HG02852 (cell line): ENCODE data around the gene CETP.
"Not testable (repeated sequence)": the region's sequence is repeated elsewhere in the genome, so short reads cannot be mapped to it uniquely, and the experiment has no call there.

Experiments used
- ATAC-seq: cut with Tn5 transposase; IDR thresholded peaks from one replicate; pipeline ENCODE4 v1.9.1; 2021; ENCODE audit warnings: mild to moderate bottlenecking, moderate library complexity; ENCODE audit not compliant: unreplicated experiment

CETP gene

DNA sequence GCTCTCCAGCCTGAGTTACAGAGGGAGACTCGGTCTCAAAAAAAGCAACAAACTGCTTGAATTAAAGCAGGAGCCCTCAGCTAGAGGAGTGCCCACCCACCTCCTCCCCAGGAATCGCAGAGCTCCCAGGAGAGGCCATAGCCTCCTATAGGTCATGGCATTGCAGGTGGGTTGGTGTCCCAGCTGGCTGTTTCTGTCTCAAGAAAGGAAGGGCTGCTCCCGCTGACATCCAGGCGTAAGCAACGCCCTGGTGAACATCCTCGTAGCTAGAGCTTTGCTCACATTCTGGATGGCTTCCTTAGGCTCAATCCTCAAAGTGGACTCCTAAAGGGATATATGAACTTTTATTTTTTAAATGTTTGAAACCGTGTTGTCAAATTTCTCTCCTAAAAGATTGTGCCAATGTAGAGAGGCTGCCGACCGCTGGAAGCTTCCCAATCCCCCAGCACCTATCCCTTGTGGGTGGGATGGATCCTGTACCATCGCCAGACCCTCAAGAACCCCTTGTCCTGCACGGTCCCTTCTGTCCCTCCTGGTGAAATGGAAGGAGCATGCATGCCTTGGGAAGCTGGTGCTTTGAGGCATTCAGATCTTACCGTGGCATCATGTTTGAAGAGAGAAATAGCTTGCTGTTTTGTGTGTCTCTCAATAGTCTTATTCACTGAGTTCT lies 33.5 kb downstream of the CETP start:
- no peak for ATAC-seq

DNA sequence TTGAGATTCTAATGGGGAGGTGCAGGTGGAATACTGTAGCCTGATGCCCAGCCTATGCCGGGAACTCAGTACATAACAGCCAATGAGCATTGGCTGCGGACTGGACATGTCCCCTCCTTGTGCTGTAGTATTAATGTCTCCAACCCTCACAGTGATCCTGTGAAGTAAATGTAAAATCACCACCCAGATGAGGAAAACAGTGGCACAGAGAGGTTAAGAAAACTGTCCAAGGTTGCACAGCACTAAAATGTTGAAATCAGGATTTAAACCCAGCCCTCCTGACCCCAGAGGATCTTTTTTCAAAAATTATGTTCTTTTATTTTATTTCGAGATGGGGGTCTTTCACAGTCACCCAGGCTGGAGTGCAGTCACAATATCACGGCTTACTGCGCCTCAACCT lies 35.5 kb downstream of the CETP start:
- ATAC-seq = no peak

DNA sequence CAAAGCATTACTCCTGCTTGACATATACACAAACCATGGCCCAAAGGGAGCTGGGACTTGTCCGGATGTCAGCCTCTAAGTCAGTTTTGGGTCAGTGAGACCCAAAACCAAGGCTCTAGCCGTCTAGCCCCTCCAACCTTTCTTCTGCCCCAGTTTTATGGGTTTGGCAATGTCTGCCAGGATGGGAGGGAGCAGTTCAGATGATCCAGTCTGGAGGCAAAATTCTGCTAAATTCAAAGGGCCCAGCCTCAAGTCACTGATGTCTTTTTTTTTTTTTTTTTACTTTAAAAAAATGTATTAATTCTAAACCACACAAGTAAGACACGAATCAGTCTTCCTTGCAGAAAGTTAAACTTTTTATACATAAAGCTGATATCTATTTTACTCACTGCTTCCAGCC lies 36.2 kb downstream of the CETP start:
- no peak for ATAC-seq

DNA sequence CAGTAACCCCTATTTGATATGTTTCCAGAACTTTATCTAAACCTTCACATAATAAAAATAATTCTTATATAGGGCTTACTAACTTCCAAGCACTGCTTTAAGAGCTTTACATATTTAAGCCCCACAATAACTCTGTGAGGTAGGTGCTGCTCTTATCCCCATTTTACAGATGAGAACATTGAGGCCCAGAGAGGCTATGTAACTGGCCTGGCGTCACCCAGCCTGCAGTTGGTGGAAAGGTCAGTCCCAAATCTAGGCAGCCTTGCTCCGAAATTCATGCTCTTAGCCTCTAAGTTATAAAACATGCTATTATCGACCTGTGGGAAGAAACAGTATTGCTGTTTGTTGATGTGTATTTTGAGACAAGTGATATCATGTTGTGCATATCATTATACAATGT lies 36.6 kb downstream of the CETP start:
- ATAC-seq = no peak

DNA sequence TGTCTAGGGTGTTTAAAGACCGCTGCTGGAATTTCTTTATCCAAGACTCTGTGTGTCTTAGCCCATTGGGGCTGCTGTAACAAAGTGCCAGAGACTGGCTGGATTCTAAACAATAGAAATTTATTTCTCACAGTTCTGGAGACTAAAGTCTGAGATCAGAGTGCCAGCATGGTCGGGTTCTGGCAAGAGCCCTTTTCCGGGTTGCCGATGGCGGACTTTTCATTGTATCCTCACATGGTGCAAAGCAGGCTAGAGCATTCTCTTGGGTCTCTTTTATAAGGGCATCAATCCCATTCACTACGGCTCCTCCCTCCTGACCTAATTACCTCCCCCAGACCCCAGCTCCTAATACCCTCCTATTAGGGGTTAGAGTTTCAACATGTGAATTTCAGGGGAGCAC lies 37.1 kb downstream of the CETP start:
- ATAC-seq = no peak

DNA sequence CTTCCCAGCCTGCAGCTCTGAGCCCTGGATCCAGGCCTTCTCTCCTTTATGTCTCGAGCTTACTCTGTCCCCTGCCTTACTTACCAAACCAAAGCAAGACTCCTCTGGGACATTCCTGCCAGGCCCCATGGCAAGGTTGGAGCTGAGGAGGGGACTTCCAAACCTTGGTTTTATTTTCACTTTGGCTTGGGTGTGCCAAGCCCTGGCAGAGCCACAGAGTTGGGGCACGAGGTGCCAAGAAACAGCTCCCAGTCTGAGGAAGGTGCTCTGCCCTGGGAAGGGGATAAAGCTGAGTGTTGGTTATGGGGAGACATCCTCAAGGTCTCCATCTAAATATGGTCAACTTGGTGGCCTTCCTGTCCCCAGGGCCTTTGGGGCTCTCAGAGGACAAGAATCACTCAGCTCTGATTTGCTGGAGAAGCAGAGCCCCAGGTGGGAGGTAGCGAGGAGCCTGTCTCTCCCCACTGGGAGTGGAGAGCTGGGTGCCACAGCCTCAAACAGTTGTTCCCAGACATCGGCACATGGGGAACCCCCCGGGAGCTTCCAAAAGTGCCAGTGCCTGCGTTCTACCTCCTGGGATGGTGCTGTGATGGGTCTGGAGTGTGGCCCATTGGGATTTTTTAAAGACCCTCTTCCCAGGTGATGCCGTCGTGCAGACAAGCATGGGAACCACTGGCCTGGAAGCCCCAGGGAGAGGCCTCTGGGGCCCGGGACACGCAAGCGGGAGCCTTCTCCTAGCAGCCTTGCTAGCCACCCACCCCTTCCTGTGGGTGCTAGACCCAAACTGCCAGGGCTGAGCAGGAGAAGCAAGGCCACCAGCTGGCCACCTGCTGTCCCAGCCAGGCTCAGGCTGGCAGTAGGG lies 37.9 kb downstream of the CETP start:
- no peak for ATAC-seq

DNA sequence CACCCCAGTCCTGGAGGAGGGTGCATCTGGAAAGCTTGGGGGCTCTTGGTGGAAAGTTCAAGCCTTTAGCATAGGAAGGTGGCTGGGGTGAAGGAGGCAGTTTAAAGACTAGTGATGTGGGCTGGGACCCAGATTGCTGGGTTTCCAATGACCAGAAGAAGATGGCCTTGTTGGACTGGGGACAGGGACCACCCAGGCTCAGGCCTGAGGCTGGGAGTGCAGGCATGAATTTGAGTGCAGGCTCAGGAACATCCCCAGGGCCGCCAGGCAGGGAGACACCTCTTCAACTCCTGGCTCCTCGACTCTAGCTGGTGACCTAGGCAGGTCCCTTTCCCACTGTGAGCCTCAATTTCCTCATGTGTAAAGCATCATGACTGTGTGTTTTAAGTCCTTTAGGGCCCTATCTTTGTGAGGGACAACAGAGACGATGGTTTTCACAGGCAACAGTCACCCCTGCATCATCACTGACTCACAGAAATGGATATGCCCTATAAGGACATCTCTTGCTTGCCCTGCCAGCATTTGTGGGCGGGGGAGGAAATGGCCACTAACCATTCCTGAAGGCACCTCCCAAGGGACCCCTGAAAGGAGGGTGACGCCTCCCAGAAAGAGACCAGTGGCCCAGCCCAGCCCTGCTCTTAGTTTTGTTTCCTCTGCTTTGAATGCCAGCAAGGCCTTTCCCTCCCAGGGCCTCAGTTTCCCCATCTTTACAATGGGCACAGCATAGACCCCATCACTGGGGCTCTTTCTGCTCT lies 38.7 kb downstream of the CETP start:
- no peak for ATAC-seq

DNA sequence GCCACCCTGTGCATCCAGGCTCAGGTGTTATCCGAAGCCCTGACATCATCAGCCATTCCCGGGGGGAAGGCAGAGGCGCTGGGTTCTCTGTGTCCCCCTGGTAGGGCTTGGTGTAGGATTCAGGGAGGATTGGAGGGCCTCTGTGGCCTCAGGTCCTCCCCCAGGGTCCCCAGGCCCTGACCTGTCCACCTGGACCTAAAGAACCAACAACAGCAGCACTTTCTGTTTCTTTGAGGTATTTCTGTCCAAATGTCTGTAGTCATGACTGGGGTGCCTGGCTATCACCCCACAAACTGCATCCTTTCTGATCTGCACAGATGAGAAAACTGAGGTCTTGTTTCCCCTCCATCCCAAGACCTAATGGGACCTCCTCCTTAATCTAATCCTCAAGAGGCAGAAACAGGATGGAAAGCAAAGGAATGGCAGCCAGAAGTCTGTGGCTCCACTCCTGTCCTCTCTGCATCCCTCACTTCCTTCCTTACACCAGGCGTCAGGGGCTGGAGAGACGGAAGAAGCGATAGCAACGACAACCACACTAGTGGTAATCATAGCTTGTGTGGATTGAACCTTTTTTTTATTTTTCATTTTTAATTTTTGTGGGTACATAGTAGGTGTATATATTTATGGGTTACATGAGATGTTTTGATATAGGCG lies 39.4 kb downstream of the CETP start:
- ATAC-seq = no peak

DNA sequence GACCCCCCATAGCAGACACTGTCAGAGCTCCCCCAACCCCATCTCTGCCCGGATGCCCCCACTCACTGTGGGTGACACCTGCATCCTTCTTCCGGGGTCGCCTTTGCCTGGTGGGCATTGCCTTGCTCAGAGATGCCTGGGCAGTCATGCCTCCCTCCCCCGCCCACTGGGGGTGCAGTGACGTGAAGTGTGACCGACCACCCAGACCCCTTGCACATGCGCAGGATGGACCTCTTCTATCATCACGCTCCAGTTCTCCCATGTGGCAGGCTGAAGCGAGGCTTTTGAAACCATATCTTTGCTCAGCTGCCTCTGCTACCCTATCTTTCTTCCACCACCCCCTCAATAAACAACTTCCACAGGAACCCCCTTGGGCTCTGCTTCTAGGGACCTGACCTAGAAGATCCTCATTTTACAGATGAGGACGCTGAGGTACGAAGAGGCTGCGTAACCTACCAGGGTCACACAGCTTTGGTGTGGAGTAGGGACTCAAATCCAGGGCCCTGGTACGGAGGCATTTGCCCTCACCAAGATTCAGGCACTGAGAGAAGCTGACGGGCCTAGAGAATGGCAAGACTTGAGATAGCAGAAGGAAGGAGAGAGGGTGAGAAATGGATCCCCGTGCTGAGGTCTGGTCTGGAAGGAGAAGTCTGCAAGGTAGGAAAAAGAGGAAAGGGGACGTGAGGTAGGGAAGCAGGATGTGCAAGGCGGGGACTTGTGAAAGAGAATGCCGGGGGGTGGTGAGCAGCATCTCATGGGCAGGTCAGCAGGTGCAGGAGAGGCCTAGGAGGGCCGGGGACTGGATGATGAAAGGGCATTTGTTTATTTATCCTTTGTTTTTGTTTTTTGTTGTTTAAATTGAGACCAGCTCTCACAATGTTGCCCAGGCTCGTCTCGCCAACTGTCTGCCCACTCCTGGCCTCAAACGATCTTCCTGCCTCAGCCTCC lies 42.0 kb downstream of the CETP start:
- ATAC-seq = no peak

DNA sequence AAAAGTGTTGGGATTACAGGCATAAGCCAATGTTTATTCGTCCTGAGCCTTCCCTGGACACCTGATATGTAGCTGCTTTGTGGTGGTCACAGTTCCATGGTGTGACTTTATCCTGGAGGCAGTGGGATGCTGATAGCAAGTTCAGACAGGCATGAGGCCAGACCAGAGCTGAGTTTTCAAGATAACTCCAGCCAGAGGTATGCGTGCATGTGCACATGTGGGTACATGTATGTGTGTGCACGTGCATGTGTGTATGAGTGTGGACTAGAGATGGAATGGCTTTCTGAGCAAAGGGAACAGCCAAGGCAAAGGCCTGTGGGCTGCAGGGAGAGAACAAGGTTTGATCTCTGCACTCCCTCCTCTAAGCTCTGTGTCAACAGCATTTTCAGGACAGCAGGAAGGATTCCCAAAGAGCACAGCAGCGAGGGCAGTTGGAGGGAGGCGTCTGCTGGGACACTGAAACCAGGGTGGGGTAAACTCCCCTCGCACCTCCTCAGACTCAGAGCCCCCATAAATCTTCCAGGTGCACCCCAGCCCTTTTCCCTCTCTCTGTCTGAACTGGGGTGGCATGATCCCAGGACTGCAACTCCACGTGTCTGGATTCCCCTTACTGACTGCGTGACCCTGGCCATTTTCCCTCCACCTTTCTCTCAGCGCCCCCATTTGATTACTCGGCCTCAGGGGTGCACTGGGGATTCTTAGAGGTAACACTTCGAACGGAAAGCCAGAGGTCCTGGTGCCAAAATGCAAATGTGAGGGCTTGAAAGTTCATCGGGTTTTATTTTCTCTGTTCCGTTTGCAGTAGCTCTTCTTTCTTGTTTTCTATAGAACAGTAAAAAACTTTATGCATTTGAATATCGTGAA lies 42.9 kb downstream of the CETP start:
- ATAC-seq = no peak

DNA sequence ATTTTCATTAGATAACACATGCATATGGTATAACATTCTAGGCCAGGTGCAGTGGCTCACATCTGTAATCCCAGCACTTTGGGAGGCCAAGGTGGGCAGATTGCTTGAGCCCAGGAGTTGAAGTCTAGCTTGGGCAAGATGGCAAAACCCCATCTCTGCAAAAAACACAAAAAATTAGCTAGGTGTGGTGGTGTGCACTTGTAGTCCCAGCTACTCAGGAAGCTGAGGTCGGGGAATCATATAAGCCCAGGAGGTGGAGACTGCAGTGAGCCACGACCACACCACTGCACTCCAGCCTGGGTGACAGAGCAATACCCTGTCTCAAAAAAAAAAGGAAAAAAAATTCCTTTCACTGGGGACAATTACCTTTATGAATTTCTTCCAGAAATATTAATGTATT lies 43.8 kb downstream of the CETP start:
- not testable (repeated sequence) for ATAC-seq

DNA sequence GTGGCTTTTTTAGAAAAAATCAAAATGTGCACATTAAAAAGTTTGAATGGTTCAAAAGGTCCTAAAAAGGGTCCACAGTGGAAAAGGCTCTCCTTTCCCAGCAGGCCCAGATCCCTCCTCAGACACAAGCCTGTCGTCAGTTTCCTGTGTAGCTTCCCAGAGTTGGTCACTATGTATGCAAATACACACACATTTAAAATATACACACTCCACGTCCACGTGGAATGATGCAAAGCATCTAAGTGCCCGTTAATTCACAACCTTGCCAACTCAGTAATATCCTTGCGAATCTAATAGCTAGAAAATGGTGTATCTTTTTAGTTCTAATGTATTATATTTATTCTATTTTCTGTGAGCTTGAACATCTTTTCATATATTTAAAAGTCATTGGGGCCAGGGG lies 45.3 kb downstream of the CETP start:
- no peak for ATAC-seq

DNA sequence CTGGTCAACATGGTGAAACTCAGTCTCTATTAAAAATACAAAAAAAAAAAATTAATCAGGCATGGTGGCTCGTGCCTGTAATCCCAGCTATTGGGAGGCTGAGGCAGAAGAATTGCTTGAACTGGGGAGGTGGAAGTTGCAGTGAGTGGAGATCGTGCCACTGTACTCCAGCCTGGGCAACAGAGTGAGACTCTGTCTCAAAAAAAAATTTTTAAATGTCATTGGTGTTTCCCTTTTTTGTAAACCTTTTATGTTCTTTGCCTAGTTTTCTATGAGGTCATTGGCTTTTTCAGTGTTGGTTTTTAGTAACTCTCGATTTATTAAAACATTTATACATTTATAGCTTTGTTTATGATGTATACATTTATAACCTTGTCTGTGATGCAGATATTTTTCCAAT lies 45.8 kb downstream of the CETP start:
- no peak for ATAC-seq

DNA sequence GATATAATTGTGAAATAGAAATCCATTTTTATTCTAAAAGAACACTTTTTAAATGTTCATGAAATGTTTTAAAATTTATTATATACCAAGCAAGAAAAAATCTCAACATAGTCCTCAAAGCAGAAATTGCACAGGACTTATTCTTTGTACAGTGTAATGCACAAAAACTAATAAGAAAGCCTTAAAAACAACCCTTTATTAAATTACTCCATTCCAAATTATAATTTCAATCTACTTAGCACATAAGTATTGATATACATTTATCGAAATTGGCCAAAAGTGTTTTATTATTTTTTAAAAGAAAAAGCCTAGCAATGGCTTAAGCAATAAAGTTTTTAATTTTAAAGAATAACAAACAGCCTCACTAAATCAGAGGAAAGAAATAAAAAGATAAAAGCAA lies 46.7 kb downstream of the CETP start:
- no peak for ATAC-seq

DNA sequence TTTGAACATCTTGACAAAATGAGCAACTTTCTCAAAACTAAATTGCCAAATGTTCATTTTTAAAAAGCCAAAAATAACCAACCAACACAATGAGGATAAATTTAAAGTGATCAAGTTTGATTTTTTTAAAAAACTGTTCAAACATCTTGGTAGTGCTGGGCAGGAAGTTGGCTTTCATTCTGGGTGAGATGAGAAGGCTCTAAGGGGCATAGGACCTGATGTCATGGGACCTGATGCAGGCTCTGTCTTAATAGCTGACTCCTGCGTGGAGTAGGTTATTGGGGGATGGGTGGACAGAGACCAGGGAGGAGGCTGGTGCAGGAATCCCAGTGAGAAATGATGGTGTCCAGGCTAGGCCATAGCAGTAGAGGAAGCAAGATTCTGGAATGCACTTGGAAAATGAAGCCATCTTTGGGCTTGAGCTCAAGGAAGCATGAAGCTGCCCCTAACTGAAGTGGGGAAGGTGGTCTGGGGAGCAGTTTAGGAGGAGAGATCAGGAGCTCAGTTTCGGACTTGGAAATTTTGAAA lies 48.0 kb downstream of the CETP start:
- ATAC-seq = no peak

DNA sequence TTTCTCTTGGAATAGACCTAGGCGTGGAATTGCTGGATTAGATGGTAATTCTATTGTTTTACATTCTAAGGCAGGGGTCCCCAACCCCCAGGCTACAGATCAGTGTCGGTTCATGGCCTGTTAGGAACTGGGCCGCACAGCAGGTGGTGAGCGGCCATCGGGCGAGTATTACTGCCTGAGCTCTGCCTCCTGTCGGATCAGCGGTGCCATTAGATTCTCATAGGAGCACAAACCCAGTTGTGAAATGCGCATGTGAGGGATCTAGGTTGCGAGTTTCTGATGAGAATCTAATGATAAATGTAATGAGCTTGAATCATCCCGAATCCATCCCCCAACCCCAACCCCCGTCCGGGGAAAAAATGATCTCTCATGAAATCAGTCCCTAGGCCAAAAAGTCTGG lies 50.6 kb downstream of the CETP start:
- no peak for ATAC-seq

DNA sequence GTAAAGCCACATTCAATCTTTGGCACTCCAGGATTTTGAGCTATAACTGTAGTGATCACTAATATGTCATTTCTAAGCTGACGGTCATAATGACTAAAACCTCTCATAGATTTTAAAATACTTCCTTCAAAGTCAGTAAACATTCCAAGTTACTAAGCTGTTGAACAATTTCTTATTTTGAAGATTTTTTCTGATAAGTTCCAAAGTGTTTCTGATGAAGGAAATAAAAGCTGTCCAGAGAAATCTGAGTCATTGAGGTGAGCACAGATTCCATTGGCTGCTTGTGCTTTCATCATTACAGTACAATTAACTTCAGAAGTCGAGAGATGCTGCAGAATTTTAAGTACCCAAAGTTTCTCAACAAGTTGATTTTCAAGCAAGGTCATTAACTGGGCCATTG lies 51.5 kb downstream of the CETP start:
- no peak for ATAC-seq

DNA sequence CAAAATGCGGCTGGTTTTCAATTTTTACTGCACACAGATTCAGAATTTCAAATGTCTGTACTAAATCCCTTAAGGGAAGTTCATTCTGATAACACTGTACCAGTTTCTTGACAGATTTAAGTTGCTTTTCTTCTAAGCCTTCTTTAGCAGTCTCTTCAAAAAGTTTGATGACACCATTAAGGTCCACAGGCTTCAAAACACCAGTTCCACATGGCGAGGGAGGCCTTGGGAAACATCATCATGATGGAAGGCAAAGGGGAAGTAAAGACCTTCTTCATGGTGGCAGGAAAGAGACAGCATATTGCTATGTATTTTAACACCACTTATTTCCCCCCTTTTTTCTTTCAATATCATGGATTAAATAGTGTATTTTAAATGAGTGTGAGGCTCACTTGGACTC lies 52.2 kb downstream of the CETP start:
- ATAC-seq = no peak

DNA sequence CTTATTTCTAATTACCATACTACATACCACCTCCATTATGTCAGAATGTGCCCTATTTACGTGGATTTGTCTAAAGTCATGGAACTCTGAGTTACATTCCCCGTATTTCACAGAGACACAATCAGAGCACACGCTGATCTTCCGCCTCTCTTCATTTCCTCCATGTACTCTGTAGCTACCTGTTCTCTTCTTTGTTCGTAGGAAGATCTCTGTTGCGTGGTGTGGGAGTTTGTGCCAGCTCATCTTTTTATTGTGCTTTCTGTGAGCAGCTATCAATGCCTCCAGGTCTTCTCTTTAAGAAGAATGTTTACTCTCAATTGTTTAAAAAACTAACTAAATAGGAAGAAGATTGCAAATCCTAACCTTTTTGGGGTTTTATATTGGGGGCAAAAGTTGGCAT lies 54.6 kb downstream of the CETP start:
- no peak for ATAC-seq
